K562 (cell line): Measurements from ENCODE around the gene CLEC10A. TPM values are rescaled to one million over a fixed set of nuclear protein-coding genes. Genes with fewer than 3 reads are reported as not detected.

Experiments used
- CHD2 ChIP-seq: IDR thresholded peaks from 2 replicates; pipeline ENCODE4 v1.6.1; 2011; ENCODE audit warnings: low read depth, low read length
- COPS2 ChIP-seq: fragments of 450-650 bp; conservative IDR thresholded peaks from 2 replicates; pipeline ENCODE4 v1.6.1; 2016; ENCODE audit warnings: mild to moderate bottlenecking, moderate library complexity
- CREM ChIP-seq: IDR thresholded peaks from 2 replicates; pipeline ENCODE4 v1.6.1; 2014; ENCODE audit warnings: antibody characterized with exemption, low read depth
- CTBP1 ChIP-seq: fragments of 450-650 bp; IDR thresholded peaks from 2 replicates; pipeline ENCODE4 v1.6.1; 2016; ENCODE audit warnings: borderline replicate concordance
- DPF2 ChIP-seq: fragments of 450-650 bp; IDR thresholded peaks from 2 replicates; pipeline ENCODE4 v1.6.1; 2016
- E2F6 ChIP-seq, 2 experiments: IDR thresholded peaks; 2 replicates each; pipeline ENCODE4 v1.6.1; 2011; ENCODE audit warnings: borderline replicate concordance in 1 of 2, control low read depth in 1 of 2, low read depth in 1 of 2, low read length in 1 of 2, mild to moderate bottlenecking in 1 of 2, mixed read lengths in 1 of 2, moderate library complexity in 1 of 2; ENCODE audit not compliant: insufficient read depth in 1 of 2, insufficient read length in 1 of 2, poor library complexity in 1 of 2, severe bottlenecking in 1 of 2; ENCODE audit errors: extremely low read depth in 1 of 2
- E4F1 ChIP-seq: fragments of 250-450 bp; sonication (Bioruptor Pico); IDR thresholded peaks from 2 replicates; pipeline ENCODE4 v1.5.0; 2021; ENCODE audit warnings: mild to moderate bottlenecking, borderline replicate concordance
- FIP1L1 ChIP-seq: fragments of 200-400 bp; formaldehyde crosslinking; IDR thresholded peaks from 2 replicates; pipeline ENCODE4 v1.6.1; 2018; ENCODE audit warnings: mild to moderate bottlenecking, low read depth, low read length; ENCODE audit not compliant: poor library complexity, severe bottlenecking
- KDM2B ChIP-seq: fragments of 250-450 bp; sonication (Bioruptor Pico); IDR thresholded peaks from 2 replicates; pipeline ENCODE4 v1.8.0; 2021; ENCODE audit warnings: mild to moderate bottlenecking, moderate library complexity
- MAFG ChIP-seq: fragments of 450-650 bp; conservative IDR thresholded peaks from 2 replicates; pipeline ENCODE4 v1.6.1; 2016; ENCODE audit warnings: missing genetic modification characterization, missing compliant biosample characterization
- NFE2L1 ChIP-seq: fragments of 450-650 bp; IDR thresholded peaks from 2 replicates; pipeline ENCODE4 v1.6.1; 2016; ENCODE audit warnings: missing genetic modification characterization, low read depth, mild to moderate bottlenecking, missing compliant biosample characterization, moderate library complexity, borderline replicate concordance
- PCBP1 ChIP-seq: fragments of 200-400 bp; formaldehyde crosslinking; IDR thresholded peaks from 2 replicates; pipeline ENCODE4 v1.6.1; 2018; ENCODE audit warnings: mild to moderate bottlenecking, low read depth, low read length; ENCODE audit not compliant: poor library complexity, severe bottlenecking
- RHOXF2B ChIP-seq: fragments of 250-450 bp; sonication (Bioruptor Pico); conservative IDR thresholded peaks from 2 replicates; pipeline ENCODE4 v1.5.1; 2021
- SREBF1 ChIP-seq: fragments of 150-350 bp; IDR thresholded peaks from 2 replicates; pipeline ENCODE4 v1.6.1; 2014; ENCODE audit warnings: antibody characterized with exemption, low read depth, low read length, borderline replicate concordance
- XRCC3 ChIP-seq: fragments of 450-650 bp; IDR thresholded peaks from 2 replicates; pipeline ENCODE4 v1.6.1; 2017; ENCODE audit warnings: mild to moderate bottlenecking, moderate library complexity
- ZNF23 ChIP-seq: fragments of 250-450 bp; sonication (Bioruptor Pico); IDR thresholded peaks from 2 replicates; pipeline ENCODE4 v1.4.0; 2020; ENCODE audit warnings: mild to moderate bottlenecking
- ZNF24 ChIP-seq: fragments of 450-650 bp; IDR thresholded peaks from 2 replicates; pipeline ENCODE4 v1.6.1; 2016
- ZNF280B ChIP-seq: fragments of 250-450 bp; sonication (Bioruptor Pico); IDR thresholded peaks from 2 replicates; pipeline ENCODE4 v1.5.1; 2021; ENCODE audit warnings: mild to moderate bottlenecking
- ZNF507 ChIP-seq: conservative IDR thresholded peaks from 2 replicates; pipeline ENCODE4 v1.6.1; 2017; ENCODE audit warnings: missing genetic modification characterization, missing compliant biosample characterization
- polyA plus RNA-seq, 8 experiments: library from polyadenylated mRNA; depleted of rRNA in 4 of 8; stranded (reverse) in 5 of 8; unstranded in 3 of 8; fragments of >200 nt; fragmentation: Nextera tagmentation in 2 of 8; fragmentation: Illumina TruSeq in 1 of 8; extraction: Ambion mirVana in 2 of 8; extraction: Trizol in 1 of 8; gene quantifications; 2 replicates each; pipeline versions ENCODE4 v1.2.1 to v1.2.3, GENCODE V29; 2011 to 2014; ENCODE audit warnings: inconsistent platforms in 1 of 8, missing spikeins in 1 of 8
- total RNA-seq, 7 experiments: library from RNA; depleted of rRNA in 6 of 7; stranded (reverse); fragments of >200 nt in 6 of 7; fragmentation: Illumina TruSeq in 2 of 7; extraction: Trizol in 2 of 7; gene quantifications; 2 replicates each; pipeline versions ENCODE4 v1.2.1 to v1.2.3, GENCODE V29; 2011 to 2021; ENCODE audit warnings: low replicate concordance in 1 of 7
- TF ChIP-seq, protein P1 (sequence below), 2 experiments: fragments of 450-650 bp; IDR thresholded peaks; 2 replicates each; pipeline ENCODE4 v1.6.1; 2018; ENCODE audit warnings: mild to moderate bottlenecking in 2 of 2, low read depth in 1 of 2; ENCODE audit not compliant: partially characterized antibody in 2 of 2

The CLEC10A gene
- total and polyA plus RNA-seq, 9 of the 15 experiments (the other 6 are each of a cell fraction or from before 2014, with no cell fraction given): 0.04 to 0.11 (median 0.05) TPM; not detected in 6

- TF ChIP-seq, protein P1, sequence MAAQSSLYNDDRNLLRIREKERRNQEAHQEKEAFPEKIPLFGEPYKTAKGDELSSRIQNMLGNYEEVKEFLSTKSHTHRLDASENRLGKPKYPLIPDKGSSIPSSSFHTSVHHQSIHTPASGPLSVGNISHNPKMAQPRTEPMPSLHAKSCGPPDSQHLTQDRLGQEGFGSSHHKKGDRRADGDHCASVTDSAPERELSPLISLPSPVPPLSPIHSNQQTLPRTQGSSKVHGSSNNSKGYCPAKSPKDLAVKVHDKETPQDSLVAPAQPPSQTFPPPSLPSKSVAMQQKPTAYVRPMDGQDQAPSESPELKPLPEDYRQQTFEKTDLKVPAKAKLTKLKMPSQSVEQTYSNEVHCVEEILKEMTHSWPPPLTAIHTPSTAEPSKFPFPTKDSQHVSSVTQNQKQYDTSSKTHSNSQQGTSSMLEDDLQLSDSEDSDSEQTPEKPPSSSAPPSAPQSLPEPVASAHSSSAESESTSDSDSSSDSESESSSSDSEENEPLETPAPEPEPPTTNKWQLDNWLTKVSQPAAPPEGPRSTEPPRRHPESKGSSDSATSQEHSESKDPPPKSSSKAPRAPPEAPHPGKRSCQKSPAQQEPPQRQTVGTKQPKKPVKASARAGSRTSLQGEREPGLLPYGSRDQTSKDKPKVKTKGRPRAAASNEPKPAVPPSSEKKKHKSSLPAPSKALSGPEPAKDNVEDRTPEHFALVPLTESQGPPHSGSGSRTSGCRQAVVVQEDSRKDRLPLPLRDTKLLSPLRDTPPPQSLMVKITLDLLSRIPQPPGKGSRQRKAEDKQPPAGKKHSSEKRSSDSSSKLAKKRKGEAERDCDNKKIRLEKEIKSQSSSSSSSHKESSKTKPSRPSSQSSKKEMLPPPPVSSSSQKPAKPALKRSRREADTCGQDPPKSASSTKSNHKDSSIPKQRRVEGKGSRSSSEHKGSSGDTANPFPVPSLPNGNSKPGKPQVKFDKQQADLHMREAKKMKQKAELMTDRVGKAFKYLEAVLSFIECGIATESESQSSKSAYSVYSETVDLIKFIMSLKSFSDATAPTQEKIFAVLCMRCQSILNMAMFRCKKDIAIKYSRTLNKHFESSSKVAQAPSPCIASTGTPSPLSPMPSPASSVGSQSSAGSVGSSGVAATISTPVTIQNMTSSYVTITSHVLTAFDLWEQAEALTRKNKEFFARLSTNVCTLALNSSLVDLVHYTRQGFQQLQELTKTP (IDR thresholded peaks at IDR 0.05; ENCODE audit: low read depth in 1 of 2, partially characterized antibody in 2 of 2): no peak
- TF ChIP-seq ZNF280B (no peak), CTBP1 (no peak), ZNF24 (no peak), RHOXF2B (CRISPR knock-in tag) (no peak), SREBF1 (no peak), ZNF23 (CRISPR knock-in tag) (no peak), CHD2 (no peak), FIP1L1 (no peak), XRCC3 (no peak), E2F6 (IDR thresholded peaks at IDR 0.05; ENCODE audit: borderline replicate concordance in 1 of 2, extremely low read depth in 1 of 2, insufficient read depth in 1 of 2, insufficient read length in 1 of 2, low read depth in 1 of 2, low read length in 1 of 2, poor library complexity in 1 of 2, severe bottlenecking in 1 of 2) (peak in 1 of 2 experiments; percentile 37), ZNF507 (no peak), E4F1 (CRISPR knock-in tag) (no peak), NFE2L1 (tag) (no peak), PCBP1 (no peak), COPS2 (no peak), MAFG (tag) (no peak), CREM (peak; percentile 20; the same call in 1 of the 2 replicates), KDM2B (no peak), DPF2 (no peak)
Measured at GRCh38 chr17:7029659-7030058, 50.4 kb downstream of the CLEC10A start (continued).
